ENCODE data around the gene IFRD2.
"Not testable (repeated sequence)": the region's sequence is repeated elsewhere in the genome, so short reads cannot be mapped to it uniquely, and the experiment has no call there.

Gene IFRD2

GRCh38 chr3:50279255-50280016 lies 12.8 kb downstream of the IFRD2 start:
- DNase-seq (ENCODE audit: low read depth in 1 of 2, low spot score in 1 of 2), result no peak
- in situ Hi-C loops (cut with HindIII; ENCODE audit: low pct_unique_long_range_greater_than_20kb, low sequenced_read_pairs), result no loop called here
- no peak for TF ChIP-seq JUND (IDR thresholded peaks at IDR 0.05; ENCODE audit: low read depth)

- DNase-seq (ENCODE audit: low read depth in 1 of 2, low spot score in 1 of 2), result no peak
- in situ Hi-C loops (cut with HindIII; ENCODE audit: low pct_unique_long_range_greater_than_20kb, low sequenced_read_pairs), result no loop called here
- no peak for TF ChIP-seq JUND (IDR thresholded peaks at IDR 0.05; ENCODE audit: low read depth)
Observed at GRCh38 chr3:50278880-50279224, 13.4 kb downstream of the IFRD2 start, which contains the start of gene LSMEM2. Gene LSMEM2, plus strand, starts transcription at chr3:50279087. Its CDS starts 27 bp downstream, at chr3:50279114.

GRCh38 chr3:50278123-50278879 lies 13.9 kb downstream of the IFRD2 start:
- in situ Hi-C loops (cut with HindIII; ENCODE audit: low pct_unique_long_range_greater_than_20kb, low sequenced_read_pairs), result no loop called here
- DNase-seq (ENCODE audit: low read depth in 1 of 2, low spot score in 1 of 2), result no peak
- TF ChIP-seq JUND (IDR thresholded peaks at IDR 0.05; ENCODE audit: low read depth), result no peak

GRCh38 chr3:50276762-50277101 lies 15.5 kb downstream of the IFRD2 start:
- DNase-seq (ENCODE audit: low read depth in 1 of 2, low spot score in 1 of 2), result no peak
- in situ Hi-C loops (cut with HindIII; ENCODE audit: low pct_unique_long_range_greater_than_20kb, low sequenced_read_pairs), result no loop called here
- TF ChIP-seq JUND (IDR thresholded peaks at IDR 0.05; ENCODE audit: low read depth), result no peak

- DNase-seq (ENCODE audit: low read depth in 1 of 2, low spot score in 1 of 2), result no peak
- in situ Hi-C loops (cut with HindIII; ENCODE audit: low pct_unique_long_range_greater_than_20kb, low sequenced_read_pairs), result no loop called here
- TF ChIP-seq JUND (IDR thresholded peaks at IDR 0.05; ENCODE audit: low read depth), result no peak
Observed at GRCh38 chr3:50275996-50276761, 16.1 kb downstream of the IFRD2 start.

GRCh38 chr3:50275141-50275995 lies 16.9 kb downstream of the IFRD2 start:
- in situ Hi-C loops (cut with HindIII; ENCODE audit: low pct_unique_long_range_greater_than_20kb, low sequenced_read_pairs), result no loop called here
- TF ChIP-seq JUND (IDR thresholded peaks at IDR 0.05; ENCODE audit: low read depth), result no peak
- DNase-seq (ENCODE audit: low read depth in 1 of 2, low spot score in 1 of 2), result no peak

- in situ Hi-C loops (cut with HindIII; ENCODE audit: low pct_unique_long_range_greater_than_20kb, low sequenced_read_pairs), result no loop called here
- no peak for TF ChIP-seq JUND (IDR thresholded peaks at IDR 0.05; ENCODE audit: low read depth)
- DNase-seq (ENCODE audit: low read depth in 1 of 2, low spot score in 1 of 2), result peak in 1 of 2 experiments; percentile 78
Observed at GRCh38 chr3:50274371-50275104, 17.7 kb downstream of the IFRD2 start.

GRCh38 chr3:50273689-50274065 lies 18.6 kb downstream of the IFRD2 start:
- no peak for DNase-seq (ENCODE audit: low read depth in 1 of 2, low spot score in 1 of 2)
- no peak for TF ChIP-seq JUND (IDR thresholded peaks at IDR 0.05; ENCODE audit: low read depth)
- in situ Hi-C loops (cut with HindIII; ENCODE audit: low pct_unique_long_range_greater_than_20kb, low sequenced_read_pairs), result no loop called here

- DNase-seq (ENCODE audit: low read depth in 1 of 2, low spot score in 1 of 2), result peak; percentile 83 to 93
- in situ Hi-C loops (cut with HindIII; ENCODE audit: low pct_unique_long_range_greater_than_20kb, low sequenced_read_pairs), result no loop called here
Observed at GRCh38 chr3:50272911-50273688, 19.1 kb downstream of the IFRD2 start.

GRCh38 chr3:50272538-50272910 lies 19.7 kb downstream of the IFRD2 start:
- in situ Hi-C loops (cut with HindIII; ENCODE audit: low pct_unique_long_range_greater_than_20kb, low sequenced_read_pairs); DNase-seq (ENCODE audit: low read depth in 1 of 2, low spot score in 1 of 2): not testable (repeated sequence)

More at GRCh38 chr3:50272911-50273688, 19.1 kb downstream of the IFRD2 start:
- no peak for TF ChIP-seq JUND (IDR thresholded peaks at IDR 0.05; ENCODE audit: low read depth)
